Sigmoid colon (tissue), 7 donors: Measurements from ENCODE around the gene PRKG1. TPM values are rescaled to one million over a fixed set of nuclear protein-coding genes. Genes with fewer than 3 reads are reported as not detected.

Source experiments
- DNase-seq: peaks from one replicate; pipeline ENCODE4 v3.0.0-alpha.2; 2019
- H3K27ac ChIP-seq, 4 donors: fragments of 200-600 bp; sonication (generic); one replicate each; pipeline ENCODE4 v1.5.1; 2016 to 2019; ENCODE audit warnings: mild to moderate bottlenecking in 1 of 4
- H3K27me3 ChIP-seq, 3 donors: fragments of 200-600 bp; sonication (generic); one replicate each; pipeline ENCODE4 v1.5.1; 2019; ENCODE audit warnings: mild to moderate bottlenecking in 1 of 3
- H3K36me3 ChIP-seq, 4 donors: fragments of 200-600 bp; sonication (generic); one replicate each; pipeline ENCODE4 v1.5.1; 2016 to 2019
- H3K4me1 ChIP-seq, 4 donors: fragments of 200-600 bp; sonication (generic); one replicate each; pipeline ENCODE4 v1.5.1; 2017 to 2019
- H3K4me3 ChIP-seq, 4 donors: fragments of 200-600 bp; sonication (generic); one replicate each; pipeline ENCODE4 v1.5.1; 2017 to 2019; ENCODE audit warnings: mild to moderate bottlenecking in 2 of 4, moderate library complexity in 1 of 4
- H3K9me3 ChIP-seq, 4 donors: fragments of 200-600 bp in 3 of 4; sonication (generic) in 3 of 4; one replicate each; pipeline versions ENCODE4 v1.5.1 to v1.6.1; 2013 to 2019
- EP300 ChIP-seq, 4 donors: sonication (generic); formaldehyde crosslinking; IDR thresholded peaks; one replicate each; pipeline ENCODE4 v1.6.1; 2017; ENCODE audit warnings: antibody characterized with exemption in 4 of 4
- POLR2A ChIP-seq, 2 donors: fragments of 450-650 bp; IDR thresholded peaks; one replicate each; pipeline ENCODE4 v1.6.1; 2016; ENCODE audit warnings: antibody characterized with exemption in 2 of 2, mild to moderate bottlenecking in 2 of 2, moderate library complexity in 2 of 2
- POLR2AphosphoS5 ChIP-seq, 4 donors: sonication (generic); formaldehyde crosslinking; IDR thresholded peaks; one replicate each; pipeline ENCODE4 v1.6.1; 2017; ENCODE audit warnings: antibody characterized with exemption in 4 of 4
- WGBS, 2 donors: extraction: QIAGEN DNeasy Blood & Tissue Kit; methylation state at CpG; one replicate each; pipeline ENCODE4 v1.1.7; 2013; 5-methylcytosine and 5-hydroxymethylcytosine counted together
- intact Hi-C: fragments of 100-400 bp; cut with DNase I; formaldehyde crosslinking; loops from one replicate; pipeline ENCODE4 v1.15.1; 2023
- polyA plus RNA-seq, 3 donors: library from polyadenylated mRNA; stranded (reverse); fragments of 200-250 nt; gene quantifications; one replicate each; pipeline ENCODE4 v1.2.3, GENCODE V29; 2013
- total RNA-seq, 4 donors: library from RNA; depleted of rRNA; stranded (reverse); fragments of >200 nt; gene quantifications; one replicate each; pipeline ENCODE4 v1.1.0, GENCODE V29; 2016
- TF ChIP-seq, protein P1 (sequence below), 4 experiments: fragments of 450-650 bp in 3 of 4; fragments of 200-600 bp in 1 of 4; IDR thresholded peaks; one replicate each; pipeline ENCODE4 v1.5.1; 2016 to 2019; ENCODE audit warnings: antibody characterized with exemption in 4 of 4, mild to moderate bottlenecking in 3 of 4, moderate library complexity in 2 of 4
- donor health status: healthy with polysubstance abuse.
- donor health status: Bipolar disorder and iron deficiency.
- donor health status: healthy.

PRKG1 gene
- total and polyA plus RNA-seq, 7 donors = 3.7 to 92.9 (median 60.2) TPM

DNA sequence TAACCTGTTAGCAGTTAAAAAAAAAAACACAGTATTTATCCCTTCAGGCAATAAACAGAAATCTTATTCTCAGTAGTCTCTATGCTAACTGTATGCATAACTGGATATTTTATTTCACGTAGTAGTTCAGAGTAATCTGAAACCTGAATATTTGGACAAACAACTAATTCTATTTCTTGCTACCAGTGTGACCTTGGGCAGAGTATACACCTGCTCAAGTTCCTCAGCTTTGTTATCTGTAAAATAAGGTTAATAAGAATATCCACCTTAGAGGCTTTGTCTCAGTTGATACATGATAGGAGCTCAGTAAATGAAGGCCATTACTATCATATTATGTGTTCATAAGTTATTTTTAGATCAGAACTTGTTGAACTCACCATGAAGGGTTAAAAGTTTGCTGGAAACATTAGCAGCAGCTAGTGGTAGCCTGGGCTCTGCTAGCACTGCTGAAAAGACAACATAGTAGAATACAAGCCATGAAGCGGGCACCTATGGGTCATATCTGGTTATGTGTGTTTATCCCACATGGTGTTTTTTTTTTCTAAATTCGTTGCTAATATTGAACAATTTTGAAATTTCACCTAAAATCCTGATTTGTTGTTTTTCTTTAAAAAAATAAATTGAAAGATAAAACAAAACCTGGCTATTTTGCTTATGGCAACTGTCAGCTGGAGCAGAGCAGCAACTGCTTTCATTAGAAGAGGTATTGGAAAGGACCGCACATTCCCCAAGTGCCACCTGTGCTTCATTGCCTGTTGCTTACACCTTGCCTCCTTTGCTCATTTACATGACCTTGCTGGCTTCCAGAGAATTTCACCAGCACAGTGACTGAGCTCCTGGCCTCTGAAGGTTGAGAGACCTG is 303.0 kb downstream of the PRKG1 start:
- peaks cover 0 to 19% (median 4%) of the 10 kb centered on the region in 4 donors for H3K4me1 ChIP-seq
- no peak for DNase-seq
- TF ChIP-seq EP300 (IDR thresholded peaks at IDR 0.05) = no peak
- no peak for TF ChIP-seq POLR2A (IDR thresholded peaks at IDR 0.05)
- no peak for TF ChIP-seq POLR2AphosphoS5 (IDR thresholded peaks at IDR 0.05)
- TF ChIP-seq, protein P1, sequence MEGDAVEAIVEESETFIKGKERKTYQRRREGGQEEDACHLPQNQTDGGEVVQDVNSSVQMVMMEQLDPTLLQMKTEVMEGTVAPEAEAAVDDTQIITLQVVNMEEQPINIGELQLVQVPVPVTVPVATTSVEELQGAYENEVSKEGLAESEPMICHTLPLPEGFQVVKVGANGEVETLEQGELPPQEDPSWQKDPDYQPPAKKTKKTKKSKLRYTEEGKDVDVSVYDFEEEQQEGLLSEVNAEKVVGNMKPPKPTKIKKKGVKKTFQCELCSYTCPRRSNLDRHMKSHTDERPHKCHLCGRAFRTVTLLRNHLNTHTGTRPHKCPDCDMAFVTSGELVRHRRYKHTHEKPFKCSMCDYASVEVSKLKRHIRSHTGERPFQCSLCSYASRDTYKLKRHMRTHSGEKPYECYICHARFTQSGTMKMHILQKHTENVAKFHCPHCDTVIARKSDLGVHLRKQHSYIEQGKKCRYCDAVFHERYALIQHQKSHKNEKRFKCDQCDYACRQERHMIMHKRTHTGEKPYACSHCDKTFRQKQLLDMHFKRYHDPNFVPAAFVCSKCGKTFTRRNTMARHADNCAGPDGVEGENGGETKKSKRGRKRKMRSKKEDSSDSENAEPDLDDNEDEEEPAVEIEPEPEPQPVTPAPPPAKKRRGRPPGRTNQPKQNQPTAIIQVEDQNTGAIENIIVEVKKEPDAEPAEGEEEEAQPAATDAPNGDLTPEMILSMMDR (IDR thresholded peaks at IDR 0.05) = no peak
- no peaks in the 10 kb centered on the region for H3K27me3 ChIP-seq
- intact Hi-C loops = no loop called here
- H3K27ac ChIP-seq = no peak overlapping the region
- H3K36me3 ChIP-seq = no peaks in the 10 kb centered on the region
- no peaks in the 10 kb centered on the region for H3K9me3 ChIP-seq
- WGBS, 2 donors = 89 to 93% methylated on average over 4 of the region's 4 CpGs
- no peak overlapping the region for H3K4me3 ChIP-seq

DNA sequence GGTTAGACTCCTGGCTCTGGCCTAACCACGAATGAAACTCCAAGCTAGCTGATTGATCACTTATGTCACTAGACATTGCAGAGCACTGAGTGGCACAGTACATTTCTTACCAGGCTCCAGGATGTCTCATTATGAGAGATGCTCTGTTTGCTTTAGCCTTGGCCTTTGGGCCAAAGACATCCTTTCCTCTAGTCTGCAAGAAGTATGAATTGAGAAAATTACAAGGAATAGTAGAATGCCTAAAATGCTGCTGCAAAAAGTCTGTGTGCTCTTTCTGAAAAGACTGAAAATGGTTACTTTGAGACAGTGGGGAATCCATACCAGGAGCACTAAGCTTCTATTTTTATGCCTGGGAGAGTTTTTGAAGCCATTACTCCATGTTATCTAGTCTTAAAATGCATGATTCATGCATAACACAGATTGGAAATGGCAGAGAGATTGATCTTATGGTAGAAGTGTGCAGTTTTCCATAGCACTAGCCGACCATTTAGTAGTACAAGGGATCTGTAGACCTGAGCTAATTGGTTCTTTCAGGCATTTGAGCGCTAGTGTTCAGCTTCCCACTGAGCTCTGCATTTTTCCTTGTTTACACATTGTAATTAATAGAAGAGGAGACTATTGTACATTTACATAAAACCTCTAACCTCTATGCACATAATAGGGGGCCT is 303.8 kb downstream of the PRKG1 start:
- no peaks in the 10 kb centered on the region for H3K9me3 ChIP-seq

DNA sequence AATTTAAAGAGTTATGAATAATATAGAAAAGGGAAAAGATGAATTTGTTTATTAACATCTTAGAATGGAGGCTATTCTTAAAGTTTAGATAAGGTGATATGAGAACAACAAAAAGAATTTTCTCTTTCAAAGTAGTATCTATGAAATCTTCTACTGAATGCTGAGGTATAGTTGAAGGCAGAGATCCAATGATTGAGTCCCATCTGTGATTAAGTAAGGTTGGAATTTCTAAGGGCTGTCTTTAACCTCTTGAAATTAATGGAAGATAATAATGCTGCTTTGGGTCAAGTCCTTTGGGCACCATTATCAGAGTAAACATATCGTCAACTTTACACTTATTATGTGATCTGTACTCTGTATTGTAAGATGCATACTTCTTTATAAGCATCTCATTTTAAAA is 307.9 kb downstream of the PRKG1 start:
- intact Hi-C loops = no loop called here
- Histone ChIP-seq H3K27me3 (no peaks in the 10 kb centered on the region), H3K4me3 (no peak overlapping the region), H3K9me3 (no peaks in the 10 kb centered on the region), H3K4me1 (peaks cover 0 to 42% (median 16%) of the 10 kb centered on the region in 4 donors), H3K27ac (peak overlapping the region in 3 of 4 donors; percentile 31 to 62 (median 60)), H3K36me3 (no peaks in the 10 kb centered on the region)
- 92 to 93% methylated on average over 1 of the region's 1 CpG for WGBS, 2 donors
- DNase-seq = no peak
- TF ChIP-seq, protein P1 (IDR thresholded peaks at IDR 0.05) = no peak
- no peak for TF ChIP-seq POLR2AphosphoS5 (IDR thresholded peaks at IDR 0.05)
- no peak for TF ChIP-seq EP300 (IDR thresholded peaks at IDR 0.05)
- no peak for TF ChIP-seq POLR2A (IDR thresholded peaks at IDR 0.05)

More for the DNA sequence above, 303.8 kb downstream of the PRKG1 start:
- Histone ChIP-seq H3K4me3 (no peak overlapping the region), H3K36me3 (no peaks in the 10 kb centered on the region), H3K4me1 (peaks cover 0 to 19% (median 4%) of the 10 kb centered on the region in 4 donors), H3K27me3 (no peaks in the 10 kb centered on the region), H3K27ac (no peak overlapping the region)
- TF ChIP-seq POLR2AphosphoS5 (IDR thresholded peaks at IDR 0.05) = no peak
- TF ChIP-seq, protein P1 (IDR thresholded peaks at IDR 0.05) = no peak
- TF ChIP-seq POLR2A (IDR thresholded peaks at IDR 0.05) = no peak
- TF ChIP-seq EP300 (IDR thresholded peaks at IDR 0.05) = no peak
- 84 to 91% methylated on average over 3 of the region's 3 CpGs for WGBS, 2 donors
- intact Hi-C loops = no loop called here
- no peak for DNase-seq

DNA sequence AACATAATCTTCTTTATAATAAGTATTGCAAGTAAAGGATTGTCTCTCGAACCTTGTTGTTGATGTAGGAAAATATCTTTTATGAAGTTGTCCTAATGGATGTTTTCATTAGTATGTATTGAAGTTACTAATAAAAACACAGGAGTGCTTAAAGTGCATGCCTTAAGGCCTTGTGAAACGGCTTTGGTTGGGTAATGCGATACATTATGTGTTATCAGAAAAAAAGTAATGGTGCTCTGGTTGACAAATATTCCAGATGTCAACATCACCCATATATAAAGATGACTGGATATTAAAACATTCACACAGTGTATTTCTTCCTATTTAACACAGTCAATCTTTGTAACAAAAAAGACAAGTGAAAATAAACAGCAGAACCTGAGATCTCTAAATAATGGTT is 310.7 kb downstream of the PRKG1 start:
- H3K36me3 ChIP-seq = no peaks in the 10 kb centered on the region
- H3K4me3 ChIP-seq = no peak overlapping the region
- H3K4me1 ChIP-seq = peaks cover 0 to 40% (median 24%) of the 10 kb centered on the region in 4 donors
- no peaks in the 10 kb centered on the region for H3K9me3 ChIP-seq
- TF ChIP-seq EP300 (IDR thresholded peaks at IDR 0.05) (no peak), POLR2AphosphoS5 (IDR thresholded peaks at IDR 0.05) (no peak), POLR2A (IDR thresholded peaks at IDR 0.05) (no peak)
- TF ChIP-seq, protein P1 (IDR thresholded peaks at IDR 0.05) = no peak
- WGBS, 2 donors = 91 to 93% methylated on average over 3 of the region's 3 CpGs
- no peak for DNase-seq
- H3K27ac ChIP-seq = peak overlapping the region in 3 of 4 donors; percentile 53 to 62 (median 60)
- intact Hi-C loops = no loop called here
- H3K27me3 ChIP-seq = no peaks in the 10 kb centered on the region
